HG03342 (cell line): Measurements from ENCODE around the gene MESP2.

Experiments used
- ATAC-seq: cut with Tn5 transposase; IDR thresholded peaks from one replicate; pipeline ENCODE4 v1.9.1; 2021; ENCODE audit warnings: mild to moderate bottlenecking, moderate library complexity; ENCODE audit not compliant: unreplicated experiment

MESP2 gene

GRCh38 chr15:89776274-89777072 lies at the start of gene MESP2:
TSS of gene MESP2 (plus strand) at chr15:89776332. CDS start at chr15:89776358, 26 bp downstream.
- no peak for ATAC-seq

- ATAC-seq, result no peak
These were observed 47.9 kb upstream of the MESP2 start for GRCh38 chr15:89728254-89728653.

- ATAC-seq, result no peak
These were observed 44.9 kb upstream of the MESP2 start for GRCh38 chr15:89731275-89731674.

GRCh38 chr15:89732451-89733172 lies 43.5 kb upstream of the MESP2 start:
- no peak for ATAC-seq

GRCh38 chr15:89735773-89736172 lies 40.4 kb upstream of the MESP2 start:
- no peak for ATAC-seq

- ATAC-seq, result peak; percentile 80
These were observed 36.0 kb upstream of the MESP2 start for GRCh38 chr15:89740137-89740536.

GRCh38 chr15:89743011-89743410 lies 33.1 kb upstream of the MESP2 start:
- ATAC-seq, result no peak

GRCh38 chr15:89743594-89743993 lies 32.5 kb upstream of the MESP2 start:
- no peak for ATAC-seq

GRCh38 chr15:89745131-89745530 lies 31.0 kb upstream of the MESP2 start:
- no peak for ATAC-seq

- ATAC-seq, result no peak
These were observed 30.4 kb upstream of the MESP2 start for GRCh38 chr15:89745768-89746167.

- ATAC-seq, result no peak
These were observed 29.7 kb upstream of the MESP2 start for GRCh38 chr15:89746386-89746780.

GRCh38 chr15:89747708-89748682 lies 28.1 kb upstream of the MESP2 start:
- no peak for ATAC-seq

GRCh38 chr15:89749054-89749453 lies 27.1 kb upstream of the MESP2 start:
- ATAC-seq, result no peak

- ATAC-seq, result no peak
These were observed 26.6 kb upstream of the MESP2 start for GRCh38 chr15:89749526-89749925.

GRCh38 chr15:89749951-89750559 lies 26.1 kb upstream of the MESP2 start:
- ATAC-seq, result no peak

GRCh38 chr15:89750560-89751542 lies 25.3 kb upstream of the MESP2 start, which contains the start of gene MESP1:
TSS of gene MESP1 (minus strand) at chr15:89751249. CDS start at chr15:89751231, 18 bp downstream.
- ATAC-seq, result peak; percentile 96

GRCh38 chr15:89751748-89752147 lies 24.4 kb upstream of the MESP2 start:
- ATAC-seq, result no peak

GRCh38 chr15:89753855-89754254 lies 22.3 kb upstream of the MESP2 start:
- no peak for ATAC-seq
